Endothelial cell of umbilical vein (primary cell): ENCODE results near the gene TTC21B. TPM values are rescaled to one million over a fixed set of nuclear protein-coding genes. Genes with fewer than 3 reads are reported as not detected.

Experiments
- BruUV-seq: library from RNA; stranded (reverse); fragments of 400-500 nt; replicated peaks from 2 replicates; lab custom pipeline; 2021; lab: Mats Ljungman, UMichigan
- CTCF ChIA-PET: fragments of 300-600, 350-600 bp; sonication (Branson Sonifier 250); formaldehyde crosslinking; loops from one replicate; lab custom pipeline; 2021; ENCODE audit warnings: antibody characterized with exemption, inconsistent platforms; lab: Charles Lee
- POLR2A ChIA-PET: fragments of 300-600, 350-600 bp; sonication (Branson Sonifier 250); formaldehyde crosslinking; loops from one replicate; lab custom pipeline; 2021; ENCODE audit warnings: antibody characterized with exemption, inconsistent platforms; lab: Charles Lee
- DNase-seq: peaks from one replicate; pipeline ENCODE4 v3.0.0-alpha.2; 2011; ENCODE audit warnings: low read depth, low spot score
- FAIRE-seq: peaks from 2 replicates; lab custom pipeline; 2011; peaks lifted over from hg19 to GRCh38; lab: Jason Lieb, UNC
- H2AFZ ChIP-seq: 2 replicates; pipeline ENCODE4 v1.6.0; 2012; ENCODE audit warnings: low read depth, low read length, control low read depth, inconsistent platforms
- H3K27ac ChIP-seq: 2 replicates; pipeline ENCODE4 v1.5.1; 2011; ENCODE audit warnings: low read depth, mild to moderate bottlenecking, control low read depth, low read length, moderate library complexity; ENCODE audit not compliant: insufficient read depth
- H3K27me3 ChIP-seq, 2 experiments: 2 replicates each; pipeline versions ENCODE4 v1.6.0 to v1.6.1; 2011; ENCODE audit warnings: low read length in 2 of 2, mixed read lengths in 1 of 2; ENCODE audit not compliant: control insufficient read depth in 2 of 2, insufficient read depth in 2 of 2
- H3K36me3 ChIP-seq, 2 experiments: 2 replicates in 1 of 2; 3 replicates in 1 of 2; pipeline ENCODE4 v1.5.1; 2011; ENCODE audit warnings: low read length in 2 of 2, mild to moderate bottlenecking in 1 of 2, moderate library complexity in 1 of 2; ENCODE audit not compliant: control insufficient read depth in 2 of 2, insufficient read depth in 2 of 2; ENCODE audit errors: extremely low read depth in 1 of 2
- H3K4me1 ChIP-seq: 3 replicates; pipeline ENCODE4 v1.5.1; 2011; ENCODE audit warnings: mild to moderate bottlenecking, low read length; ENCODE audit not compliant: control insufficient read depth, insufficient read depth; ENCODE audit errors: extremely low read depth
- H3K4me2 ChIP-seq: 2 replicates; pipeline ENCODE4 v1.6.1; 2011; ENCODE audit warnings: low read length, control low read depth, mixed read lengths; ENCODE audit not compliant: insufficient read depth
- H3K4me3 ChIP-seq, 3 experiments: fragments of 200-600 bp in 1 of 3; sonication (generic), shearing (Covaris generic) in 1 of 3; replicated peaks in 1 of 3; 2 replicates each; pipeline ENCODE4 v1.5.1; 2011 to 2016; ENCODE audit warnings: control low read depth in 3 of 3, low read length in 3 of 3, mild to moderate bottlenecking in 2 of 3, inconsistent platforms in 1 of 3, low read depth in 1 of 3, moderate library complexity in 1 of 3; ENCODE audit not compliant: insufficient read depth in 1 of 3
- H3K79me2 ChIP-seq: 2 replicates; pipeline ENCODE4 v1.6.0; 2012; ENCODE audit warnings: low read length, inconsistent platforms; ENCODE audit not compliant: control insufficient read depth, insufficient read depth
- H3K9ac ChIP-seq: replicated peaks from 2 replicates; pipeline ENCODE3; 2011; ENCODE audit warnings: low read length, control low read depth; ENCODE audit not compliant: insufficient read depth; ENCODE audit errors: extremely low read depth
- H3K9me1 ChIP-seq: replicated peaks from 3 replicates; pipeline ENCODE4 v1.6.0; 2011; ENCODE audit warnings: mild to moderate bottlenecking, low read length; ENCODE audit not compliant: control insufficient read depth, insufficient read depth; ENCODE audit errors: extremely low read depth
- H3K9me3 ChIP-seq: replicated peaks from 2 replicates; pipeline ENCODE4 v1.5.1; 2012; ENCODE audit warnings: low read length, inconsistent platforms; ENCODE audit not compliant: control insufficient read depth, insufficient read depth
- H4K20me1 ChIP-seq: replicated peaks from 2 replicates; pipeline ENCODE3; 2011; ENCODE audit warnings: mild to moderate bottlenecking, low read length; ENCODE audit not compliant: control insufficient read depth, insufficient read depth; ENCODE audit errors: extremely low read depth
- EZH2 ChIP-seq: IDR thresholded peaks from 2 replicates; pipeline ENCODE4 v1.6.1; 2012; ENCODE audit warnings: borderline replicate concordance, low read depth, mild to moderate bottlenecking, moderate library complexity, low read length, inconsistent platforms; ENCODE audit not compliant: severe bottlenecking
- FOS ChIP-seq: IDR thresholded peaks from 2 replicates; pipeline ENCODE4 v1.6.1; 2011; ENCODE audit warnings: mild to moderate bottlenecking, low read length, moderate library complexity, borderline replicate concordance; ENCODE audit not compliant: insufficient read depth
- GATA2 ChIP-seq: IDR thresholded peaks from 2 replicates; pipeline ENCODE4 v1.7.0; 2011; ENCODE audit warnings: low read depth, mild to moderate bottlenecking, moderate library complexity, mixed read lengths, low read length; ENCODE audit not compliant: insufficient read length, insufficient read depth
- JUN ChIP-seq: IDR thresholded peaks from 2 replicates; pipeline ENCODE4 v1.6.1; 2011; ENCODE audit warnings: borderline replicate concordance, low read depth; ENCODE audit not compliant: insufficient read length, insufficient read depth
- MAX ChIP-seq: IDR thresholded peaks from 2 replicates; pipeline ENCODE4 v1.6.1; 2011; ENCODE audit not compliant: insufficient read depth, insufficient read length
- MYC ChIP-seq: IDR thresholded peaks from one replicate; pipeline ENCODE4 v1.6.1; 2011; ENCODE audit warnings: mild to moderate bottlenecking, low read depth, low read length
- POLR2A ChIP-seq: IDR thresholded peaks from 2 replicates; pipeline ENCODE4 v1.6.1; 2012; ENCODE audit warnings: low read depth, mild to moderate bottlenecking, control low read depth, low read length
- POLR2AphosphoS5 ChIP-seq: IDR thresholded peaks from 2 replicates; pipeline ENCODE4 v1.6.1; 2012; ENCODE audit warnings: low read depth, mild to moderate bottlenecking, control low read depth, low read length, moderate library complexity; ENCODE audit not compliant: insufficient read depth
- dilution Hi-C: fragments of 300-500 bp; cut with MboI; formaldehyde crosslinking; loops from one replicate; pipeline ENCODE4 v1.15.0; 2019; ENCODE audit warnings: low sequenced_read_pairs; ENCODE audit not compliant: extremely low pct_ligation_motif_present
- intact Hi-C: fragments of 100-400 bp; cut with micrococcal nuclease; formaldehyde crosslinking; loops from one replicate; pipeline ENCODE4 v1.10.0; 2022
- polyA plus RNA-seq, 4 experiments: library from polyadenylated mRNA; depleted of rRNA in 3 of 4; stranded (reverse) in 3 of 4; unstranded in 1 of 4; fragments of >200 nt; gene quantifications; 2 replicates each; pipeline versions ENCODE4 v1.2.1 to v1.2.3, GENCODE V29; 2011 to 2012; ENCODE audit warnings: missing spikeins in 1 of 4
- total RNA-seq: library from RNA; stranded (reverse); gene quantifications from 2 replicates; pipeline ENCODE4 v1.2.3, GENCODE V29; 2021
- TF ChIP-seq, protein P1 (sequence below), 2 donors: IDR thresholded peaks; 1 replicate in 1 of 2; 2 replicates in 1 of 2; pipeline ENCODE4 v1.5.1; 2011; ENCODE audit warnings: low read length in 2 of 2, mild to moderate bottlenecking in 2 of 2, moderate library complexity in 2 of 2, control low read depth in 1 of 2, inconsistent platforms in 1 of 2, low read depth in 1 of 2; ENCODE audit not compliant: insufficient read depth in 1 of 2; ENCODE audit errors: extremely low read depth in 1 of 2

The TTC21B gene
- total and polyA plus RNA-seq, 2 donors (not counting 3 experiments of a cell fraction or from before 2014, with no cell fraction given) = 8.0 to 21.9 TPM

DNA sequence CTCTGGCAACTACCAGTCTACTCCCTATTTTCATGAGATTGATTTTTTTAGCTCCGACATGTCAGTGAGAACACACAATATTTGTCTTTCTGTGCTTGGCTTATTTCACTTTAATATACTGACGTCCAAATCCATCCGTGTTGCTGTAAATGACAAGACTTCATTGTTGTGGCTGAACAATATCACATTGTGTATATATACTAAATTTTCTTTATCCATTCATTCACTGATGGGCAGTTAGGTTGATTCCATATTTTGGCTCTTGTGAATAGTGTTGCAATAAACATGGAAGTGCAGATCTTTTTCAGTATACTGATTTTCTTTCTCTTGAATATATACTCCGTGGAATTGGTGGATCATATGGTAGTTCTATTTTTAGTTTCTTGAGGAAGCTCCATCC, 5.8 kb upstream of the TTC21B start:
- no peaks in the 10 kb centered on the region for H3K9me1 ChIP-seq
- ChIA-PET POLR2A (no interaction called here), CTCF (interaction anchor here (1.1 to 1.4 kb wide), 4 partner anchors 68 to 169 kb away, joined by 3 to 12 read pairs (median 4); partner anchors contain the start of gene SCN1A)
- no peak overlapping the region for H3K27ac ChIP-seq
- no peak overlapping the region for H2AFZ ChIP-seq
- no peak overlapping the region for H3K9ac ChIP-seq
- H3K79me2 ChIP-seq = no peaks in the 10 kb centered on the region
- H4K20me1 ChIP-seq = no peaks in the 10 kb centered on the region
- H3K4me1 ChIP-seq = peaks cover 4% of the 10 kb centered on the region
- dilution Hi-C loops = no loop called here
- no peaks in the 10 kb centered on the region for H3K27me3 ChIP-seq
- no TSS peak for BruUV-seq
- H3K4me3 ChIP-seq = no peak overlapping the region
- H3K36me3 ChIP-seq = no peaks in the 10 kb centered on the region
- intact Hi-C loops = no loop called here
- no peak for DNase-seq
- no peak for FAIRE-seq
- TF ChIP-seq, protein P1, sequence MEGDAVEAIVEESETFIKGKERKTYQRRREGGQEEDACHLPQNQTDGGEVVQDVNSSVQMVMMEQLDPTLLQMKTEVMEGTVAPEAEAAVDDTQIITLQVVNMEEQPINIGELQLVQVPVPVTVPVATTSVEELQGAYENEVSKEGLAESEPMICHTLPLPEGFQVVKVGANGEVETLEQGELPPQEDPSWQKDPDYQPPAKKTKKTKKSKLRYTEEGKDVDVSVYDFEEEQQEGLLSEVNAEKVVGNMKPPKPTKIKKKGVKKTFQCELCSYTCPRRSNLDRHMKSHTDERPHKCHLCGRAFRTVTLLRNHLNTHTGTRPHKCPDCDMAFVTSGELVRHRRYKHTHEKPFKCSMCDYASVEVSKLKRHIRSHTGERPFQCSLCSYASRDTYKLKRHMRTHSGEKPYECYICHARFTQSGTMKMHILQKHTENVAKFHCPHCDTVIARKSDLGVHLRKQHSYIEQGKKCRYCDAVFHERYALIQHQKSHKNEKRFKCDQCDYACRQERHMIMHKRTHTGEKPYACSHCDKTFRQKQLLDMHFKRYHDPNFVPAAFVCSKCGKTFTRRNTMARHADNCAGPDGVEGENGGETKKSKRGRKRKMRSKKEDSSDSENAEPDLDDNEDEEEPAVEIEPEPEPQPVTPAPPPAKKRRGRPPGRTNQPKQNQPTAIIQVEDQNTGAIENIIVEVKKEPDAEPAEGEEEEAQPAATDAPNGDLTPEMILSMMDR (IDR thresholded peaks at IDR 0.05; ENCODE audit: extremely low read depth in 1 of 2, insufficient read depth in 1 of 2, low read depth in 1 of 2, low read length in 2 of 2) = no peak
- H3K4me2 ChIP-seq = no peak overlapping the region
- H3K9me3 ChIP-seq = no peaks in the 10 kb centered on the region

- Histone ChIP-seq H3K4me1 (peaks cover 7% of the 10 kb centered on the region), H3K9me3 (no peaks in the 10 kb centered on the region), H3K79me2 (no peaks in the 10 kb centered on the region), H3K4me2 (no peak overlapping the region), H3K9ac (no peak overlapping the region), H3K36me3 (no peaks in the 10 kb centered on the region), H3K27ac (no peak overlapping the region), H3K4me3 (no peak overlapping the region), H2AFZ (no peak overlapping the region), H4K20me1 (no peaks in the 10 kb centered on the region), H3K27me3 (no peaks in the 10 kb centered on the region), H3K9me1 (no peaks in the 10 kb centered on the region)
- ChIA-PET POLR2A (no interaction called here), CTCF (interaction anchor here (0.5 to 2.3 kb wide), 3 partner anchors 99 to 224 kb away, joined by 4 to 12 read pairs (median 9); partner anchors contain the start of gene SCN1A)
- intact Hi-C loops = no loop called here
- TF ChIP-seq JUN = no peak
- TF ChIP-seq, protein P1 (IDR thresholded peaks at IDR 0.05; ENCODE audit: extremely low read depth in 1 of 2, insufficient read depth in 1 of 2, low read depth in 1 of 2, low read length in 2 of 2) = no peak
- no peak for TF ChIP-seq POLR2AphosphoS5
- no peak for TF ChIP-seq MYC
- TF ChIP-seq GATA2 = no peak
- no peak for TF ChIP-seq MAX
- TF ChIP-seq FOS = no peak
- TF ChIP-seq POLR2A = no peak
- no peak for TF ChIP-seq EZH2
- DNase-seq (no peak), FAIRE-seq (no peak)
- BruUV-seq = no TSS peak
- dilution Hi-C loops = no loop called here
These were observed 4.9 kb upstream of the TTC21B start for GRCh38 chr2:165958313-165958960.
